Measurements from ENCODE around the gene KRT24. TPM values are rescaled to one million over a fixed set of nuclear protein-coding genes. Genes with fewer than 3 reads are reported as not detected.

The KRT24 gene
- polyA plus RNA-seq, 1 donor from 2014 or later: 0.83 TPM

DNA sequence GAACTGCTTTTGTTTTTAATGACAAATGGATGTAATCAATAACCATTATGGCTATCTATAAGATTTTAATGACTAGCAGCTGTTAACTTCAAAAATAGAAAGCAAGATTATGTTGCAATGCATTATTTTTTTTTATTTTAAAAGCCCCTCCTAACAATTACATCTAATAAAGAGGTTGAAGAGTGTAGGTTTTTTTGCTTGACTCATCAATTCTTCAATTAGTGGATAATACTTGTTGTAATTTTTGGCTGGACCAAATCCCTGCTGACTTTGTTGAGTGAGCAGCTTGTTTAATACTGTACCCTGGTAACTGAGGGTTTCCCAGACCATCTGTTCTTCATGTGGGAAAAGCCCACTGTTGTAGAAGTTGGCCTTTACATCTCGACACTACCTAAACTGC lies 27.4 kb upstream of the KRT24 start:
- no peaks in the 10 kb centered on the region for H4K20me1 ChIP-seq (ENCODE audit: insufficient read depth)
- H3K9me2 ChIP-seq (ENCODE audit: insufficient read depth, low read length): no peaks in the 10 kb centered on the region
- H3K4me3 ChIP-seq (ENCODE audit: low read length): no peak overlapping the region
- H3K79me2 ChIP-seq (replicated peaks; ENCODE audit: insufficient read depth, low read length): no peaks in the 10 kb centered on the region
- no peak overlapping the region for H2AFZ ChIP-seq (ENCODE audit: low read depth, low read length)
- TF ChIP-seq EP300 (conservative IDR thresholded peaks at IDR 0.05; ENCODE audit: poor library complexity, severe bottlenecking): no peak
- TF ChIP-seq RAD21 (conservative IDR thresholded peaks at IDR 0.05): no peak
- TF ChIP-seq, protein P1, sequence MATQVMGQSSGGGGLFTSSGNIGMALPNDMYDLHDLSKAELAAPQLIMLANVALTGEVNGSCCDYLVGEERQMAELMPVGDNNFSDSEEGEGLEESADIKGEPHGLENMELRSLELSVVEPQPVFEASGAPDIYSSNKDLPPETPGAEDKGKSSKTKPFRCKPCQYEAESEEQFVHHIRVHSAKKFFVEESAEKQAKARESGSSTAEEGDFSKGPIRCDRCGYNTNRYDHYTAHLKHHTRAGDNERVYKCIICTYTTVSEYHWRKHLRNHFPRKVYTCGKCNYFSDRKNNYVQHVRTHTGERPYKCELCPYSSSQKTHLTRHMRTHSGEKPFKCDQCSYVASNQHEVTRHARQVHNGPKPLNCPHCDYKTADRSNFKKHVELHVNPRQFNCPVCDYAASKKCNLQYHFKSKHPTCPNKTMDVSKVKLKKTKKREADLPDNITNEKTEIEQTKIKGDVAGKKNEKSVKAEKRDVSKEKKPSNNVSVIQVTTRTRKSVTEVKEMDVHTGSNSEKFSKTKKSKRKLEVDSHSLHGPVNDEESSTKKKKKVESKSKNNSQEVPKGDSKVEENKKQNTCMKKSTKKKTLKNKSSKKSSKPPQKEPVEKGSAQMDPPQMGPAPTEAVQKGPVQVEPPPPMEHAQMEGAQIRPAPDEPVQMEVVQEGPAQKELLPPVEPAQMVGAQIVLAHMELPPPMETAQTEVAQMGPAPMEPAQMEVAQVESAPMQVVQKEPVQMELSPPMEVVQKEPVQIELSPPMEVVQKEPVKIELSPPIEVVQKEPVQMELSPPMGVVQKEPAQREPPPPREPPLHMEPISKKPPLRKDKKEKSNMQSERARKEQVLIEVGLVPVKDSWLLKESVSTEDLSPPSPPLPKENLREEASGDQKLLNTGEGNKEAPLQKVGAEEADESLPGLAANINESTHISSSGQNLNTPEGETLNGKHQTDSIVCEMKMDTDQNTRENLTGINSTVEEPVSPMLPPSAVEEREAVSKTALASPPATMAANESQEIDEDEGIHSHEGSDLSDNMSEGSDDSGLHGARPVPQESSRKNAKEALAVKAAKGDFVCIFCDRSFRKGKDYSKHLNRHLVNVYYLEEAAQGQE (IDR thresholded peaks at IDR 0.05; ENCODE audit: borderline replicate concordance): no peak
- TF ChIP-seq POLR2AphosphoS5 (IDR thresholded peaks at IDR 0.05): no peak
- TF ChIP-seq MXI1 (conservative IDR thresholded peaks at IDR 0.05; ENCODE audit: poor library complexity, severe bottlenecking): no peak
- no peak for TF ChIP-seq SMC3 (conservative IDR thresholded peaks at IDR 0.05; ENCODE audit: poor library complexity)
- TF ChIP-seq, protein P2, sequence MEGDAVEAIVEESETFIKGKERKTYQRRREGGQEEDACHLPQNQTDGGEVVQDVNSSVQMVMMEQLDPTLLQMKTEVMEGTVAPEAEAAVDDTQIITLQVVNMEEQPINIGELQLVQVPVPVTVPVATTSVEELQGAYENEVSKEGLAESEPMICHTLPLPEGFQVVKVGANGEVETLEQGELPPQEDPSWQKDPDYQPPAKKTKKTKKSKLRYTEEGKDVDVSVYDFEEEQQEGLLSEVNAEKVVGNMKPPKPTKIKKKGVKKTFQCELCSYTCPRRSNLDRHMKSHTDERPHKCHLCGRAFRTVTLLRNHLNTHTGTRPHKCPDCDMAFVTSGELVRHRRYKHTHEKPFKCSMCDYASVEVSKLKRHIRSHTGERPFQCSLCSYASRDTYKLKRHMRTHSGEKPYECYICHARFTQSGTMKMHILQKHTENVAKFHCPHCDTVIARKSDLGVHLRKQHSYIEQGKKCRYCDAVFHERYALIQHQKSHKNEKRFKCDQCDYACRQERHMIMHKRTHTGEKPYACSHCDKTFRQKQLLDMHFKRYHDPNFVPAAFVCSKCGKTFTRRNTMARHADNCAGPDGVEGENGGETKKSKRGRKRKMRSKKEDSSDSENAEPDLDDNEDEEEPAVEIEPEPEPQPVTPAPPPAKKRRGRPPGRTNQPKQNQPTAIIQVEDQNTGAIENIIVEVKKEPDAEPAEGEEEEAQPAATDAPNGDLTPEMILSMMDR (IDR thresholded peaks at IDR 0.05; ENCODE audit: poor library complexity, severe bottlenecking): no peak
- no peak for TF ChIP-seq TAF1 (IDR thresholded peaks at IDR 0.05; ENCODE audit: low read depth)
- TF ChIP-seq EZH2 (IDR thresholded peaks at IDR 0.05; ENCODE audit: borderline replicate concordance, insufficient read depth, low read length, poor library complexity, severe bottlenecking): no peak
- no peaks in the 10 kb centered on the region for H3F3A ChIP-seq (ENCODE audit: insufficient read depth, low read length, poor library complexity, severe bottlenecking)
- no peaks in the 10 kb centered on the region for H3K36me3 ChIP-seq (ENCODE audit: insufficient read depth, low read length)
- H3K9me3 ChIP-seq (ENCODE audit: low read length): no peaks in the 10 kb centered on the region
- H3K27me3 ChIP-seq (ENCODE audit: insufficient read depth, low read depth, low read length): no peaks in the 10 kb centered on the region
- H3K9ac ChIP-seq (ENCODE audit: low read length): no peak overlapping the region
- no peak overlapping the region for H3K27ac ChIP-seq (ENCODE audit: low read length)
- H3K4me2 ChIP-seq (ENCODE audit: low read length): no peak overlapping the region

- Histone ChIP-seq H4K20me1 (ENCODE audit: insufficient read depth) (no peaks in the 10 kb centered on the region), H3K27me3 (ENCODE audit: insufficient read depth, low read depth, low read length) (no peaks in the 10 kb centered on the region), H3F3A (ENCODE audit: insufficient read depth, low read length, poor library complexity, severe bottlenecking) (no peaks in the 10 kb centered on the region), H3K79me2 (replicated peaks; ENCODE audit: insufficient read depth, low read length) (no peaks in the 10 kb centered on the region), H3K36me3 (ENCODE audit: insufficient read depth, low read length) (no peaks in the 10 kb centered on the region), H3K9me2 (ENCODE audit: insufficient read depth, low read length) (no peaks in the 10 kb centered on the region), H3K9me3 (ENCODE audit: low read length) (no peaks in the 10 kb centered on the region), H3K4me2 (ENCODE audit: low read length) (no peak overlapping the region), H3K27ac (ENCODE audit: low read length) (no peak overlapping the region), H2AFZ (ENCODE audit: low read depth, low read length) (no peak overlapping the region), H3K9ac (ENCODE audit: low read length) (no peak overlapping the region), H3K4me3 (ENCODE audit: low read length) (no peak overlapping the region)
- TF ChIP-seq TAF1 (IDR thresholded peaks at IDR 0.05; ENCODE audit: low read depth): no peak
These were observed 24.1 kb upstream of the KRT24 start for GRCh38 chr17:40727447-40728231.
